Measurements from ENCODE around the gene VCX2. TPM values are rescaled to one million over a fixed set of nuclear protein-coding genes. Genes with fewer than 3 reads are reported as not detected.
"Not testable (repeated sequence)": the region's sequence is repeated elsewhere in the genome, so short reads cannot be mapped to it uniquely, and the experiment has no call there.

VCX2 gene
- total RNA-seq, 1 donor, result not detected

DNA sequence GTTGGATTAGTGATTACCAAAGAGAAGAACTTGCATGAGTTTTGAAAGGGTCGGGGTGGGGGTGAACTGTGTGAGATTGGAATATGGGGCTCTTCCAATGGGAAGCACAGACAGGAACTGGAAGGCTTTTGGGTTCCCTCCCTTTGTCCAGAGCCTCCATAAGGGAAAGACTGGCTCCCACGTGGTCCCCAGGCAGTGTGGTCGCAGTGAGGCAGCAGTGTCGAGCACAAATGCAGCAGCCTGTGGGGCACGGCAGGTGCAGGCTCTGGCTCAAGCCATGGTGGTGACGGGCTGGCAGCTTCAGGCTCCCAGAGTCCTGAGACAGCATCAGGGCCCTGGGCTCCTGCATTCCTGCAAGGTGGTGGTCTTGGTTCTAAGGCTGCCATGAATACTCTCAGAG, 45.5 kb downstream of the VCX2 start:
- no peak for DNase-seq (ENCODE audit: low read depth in 2 of 3, low spot score in 2 of 3)

DNA sequence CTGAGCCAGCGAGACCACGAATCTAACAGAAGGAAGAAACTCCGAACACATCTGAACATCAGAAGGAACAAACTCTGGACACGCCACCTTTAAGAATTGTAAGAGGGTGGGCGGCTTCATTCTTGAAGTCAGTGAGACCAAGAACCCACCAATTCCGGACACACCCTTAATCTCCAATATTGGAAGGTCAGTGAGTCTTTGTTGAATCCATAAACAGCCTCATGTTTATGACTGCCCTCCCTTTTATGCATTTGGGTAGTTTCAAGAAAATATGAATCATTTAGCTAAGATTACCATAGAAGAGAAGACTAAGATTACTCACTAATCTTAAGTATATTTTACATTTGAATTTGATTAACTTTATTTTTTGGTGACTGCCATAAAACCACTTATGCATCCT, 48.5 kb downstream of the VCX2 start:
- no peak for DNase-seq (ENCODE audit: low read depth in 2 of 3, low spot score in 2 of 3)

DNA sequence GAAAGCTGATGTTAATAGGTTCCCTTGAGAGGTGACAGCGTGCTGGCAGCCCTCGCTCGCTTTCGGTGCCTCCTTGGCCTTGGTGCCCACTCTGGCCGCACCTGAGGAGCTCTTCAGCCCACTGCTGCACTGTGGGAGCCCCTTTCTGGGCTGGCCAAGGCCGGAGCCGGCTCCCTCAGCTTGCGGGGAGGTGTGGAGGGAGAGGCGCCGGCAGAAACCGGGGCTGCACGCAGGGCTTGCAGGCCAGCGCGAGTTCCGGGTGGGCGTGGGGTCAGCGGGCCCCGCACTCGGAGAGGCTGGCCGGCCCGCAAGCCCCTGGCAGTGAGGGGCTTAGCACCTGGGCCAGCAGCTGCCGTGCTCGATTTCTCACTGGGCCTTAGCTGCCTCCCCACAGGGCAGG, 49.7 kb downstream of the VCX2 start:
- not testable (repeated sequence) for DNase-seq (ENCODE audit: low read depth in 2 of 3, low spot score in 2 of 3)

Small RNAs within 50 kb of the gene (small RNA-seq; reads per million reads assigned to genes)
- 46.6 reads per million, percentile 96 among the genes with 10 or more reads in this experiment for gene MIR651

Other genes starting within 250 kb of the VCX2 start
- gene PNPLA4, start 243.9 kb downstream of the VCX2 start, total RNA-seq, result 4.3 TPM